Measurements from ENCODE around the gene SMG6. TPM values are rescaled to one million over a fixed set of nuclear protein-coding genes. Genes with fewer than 3 reads are reported as not detected.

Gene SMG6
- total RNA-seq, 1 donor from 2014 or later = 39.7 TPM

DNA sequence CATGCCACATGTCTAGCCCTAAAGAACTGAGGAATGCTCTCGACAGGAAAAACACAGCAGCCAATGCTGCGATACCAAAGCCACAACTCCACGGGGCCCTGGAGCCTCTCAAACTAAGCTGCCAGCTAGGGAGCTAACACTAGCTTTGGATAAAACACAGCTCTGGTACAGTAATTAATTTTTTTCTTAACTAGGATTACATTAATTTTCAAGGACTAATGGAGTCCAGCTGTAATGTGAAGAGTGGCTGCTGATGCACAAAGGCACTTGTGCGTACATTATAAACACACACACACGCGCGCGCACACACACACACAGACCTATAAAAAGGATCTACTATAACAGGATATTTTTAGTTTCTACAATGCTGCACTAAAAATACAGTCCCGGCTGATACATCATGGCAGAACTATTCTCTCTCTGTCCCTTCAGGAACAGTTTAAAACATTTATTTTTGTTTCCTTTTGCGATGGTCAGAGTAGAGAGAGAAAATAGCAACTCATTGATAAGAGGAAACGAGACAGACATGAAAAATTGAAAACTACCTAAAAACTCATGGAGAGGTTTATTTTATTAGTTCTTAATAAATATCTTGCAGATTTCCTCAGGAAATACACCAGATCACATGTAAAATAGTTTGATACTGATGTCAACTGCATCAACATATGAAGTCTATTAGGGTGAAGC is 88.5 kb downstream of the SMG6 start:
- Mint-ChIP-seq H3K9me3 (ENCODE audit: unreplicated experiment) (peaks cover 1% of the 10 kb centered on the region), H3K27me3 (ENCODE audit: low read depth, unreplicated experiment) (no peaks in the 10 kb centered on the region), H3K4me1 (ENCODE audit: low read depth, unreplicated experiment) (peaks cover 53% of the 10 kb centered on the region), H3K27ac (ENCODE audit: unreplicated experiment) (peak overlapping the region; percentile 99), H3K36me3 (ENCODE audit: low read depth, unreplicated experiment) (peaks cover 6% of the 10 kb centered on the region), H3K4me3 (ENCODE audit: unreplicated experiment) (peak overlapping the region; percentile 43)
- peaks cover 55% of the 10 kb centered on the region for H3K4me1 ChIP-seq (ENCODE audit: insufficient read depth, low read length)
- H3K9ac ChIP-seq (ENCODE audit: low read length) = peak overlapping the region; percentile 93
- H3K79me2 ChIP-seq (ENCODE audit: insufficient read depth, low read length) = peaks cover 47% of the 10 kb centered on the region
- H3K4me2 ChIP-seq (ENCODE audit: low read length) = peak overlapping the region; percentile 83
- peak overlapping the region; percentile 98 for H3K27ac ChIP-seq (ENCODE audit: low read depth, low read length)
- H2AFZ ChIP-seq (ENCODE audit: low read depth, low read length) = no peak overlapping the region
- H3K27me3 ChIP-seq (ENCODE audit: insufficient read depth, low read length) = no peaks in the 10 kb centered on the region
- TF ChIP-seq CTCF (IDR thresholded peaks at IDR 0.05; ENCODE audit: insufficient read depth, low read depth, low read length) = no peak
- no peak for TF ChIP-seq EZH2 (IDR thresholded peaks at IDR 0.05; ENCODE audit: insufficient read depth, low read length)
- FAIRE-seq (no peak), DNase-seq (ENCODE audit: low read depth) (peak; percentile 93)
- peak overlapping the region; percentile 57 for H3K4me3 ChIP-seq (ENCODE audit: insufficient read depth, low read depth, low read length)
- no peaks in the 10 kb centered on the region for H3K36me3 ChIP-seq (ENCODE audit: insufficient read depth, low read length)
- no peaks in the 10 kb centered on the region for H3K9me3 ChIP-seq (ENCODE audit: insufficient read depth, low read depth, low read length)
- no peaks in the 10 kb centered on the region for H4K20me1 ChIP-seq (ENCODE audit: insufficient read depth, low read length)

- Histone ChIP-seq H2AFZ (ENCODE audit: low read depth, low read length) (no peak overlapping the region), H3K9me3 (ENCODE audit: insufficient read depth, low read depth, low read length) (no peaks in the 10 kb centered on the region), H3K27me3 (ENCODE audit: insufficient read depth, low read length) (no peaks in the 10 kb centered on the region), H3K4me2 (ENCODE audit: low read length) (peak overlapping the region; percentile 83), H4K20me1 (ENCODE audit: insufficient read depth, low read length) (no peaks in the 10 kb centered on the region), H3K4me1 (ENCODE audit: insufficient read depth, low read length) (peaks cover 55% of the 10 kb centered on the region), H3K4me3 (ENCODE audit: insufficient read depth, low read depth, low read length) (peak overlapping the region; percentile 57), H3K79me2 (ENCODE audit: insufficient read depth, low read length) (peaks cover 51% of the 10 kb centered on the region), H3K36me3 (ENCODE audit: insufficient read depth, low read length) (no peaks in the 10 kb centered on the region), H3K9ac (ENCODE audit: low read length) (peak overlapping the region; percentile 93), H3K27ac (ENCODE audit: low read depth, low read length) (peak overlapping the region; percentile 98)
- Mint-ChIP-seq H3K9me3 (ENCODE audit: unreplicated experiment) (peaks cover 1% of the 10 kb centered on the region), H3K27me3 (ENCODE audit: low read depth, unreplicated experiment) (no peaks in the 10 kb centered on the region), H3K4me3 (ENCODE audit: unreplicated experiment) (peak overlapping the region; percentile 74), H3K36me3 (ENCODE audit: low read depth, unreplicated experiment) (peaks cover 6% of the 10 kb centered on the region), H3K4me1 (ENCODE audit: low read depth, unreplicated experiment) (peaks cover 53% of the 10 kb centered on the region), H3K27ac (ENCODE audit: unreplicated experiment) (peak overlapping the region; percentile 99)
- TF ChIP-seq EZH2 (IDR thresholded peaks at IDR 0.05; ENCODE audit: insufficient read depth, low read length) = no peak
- no peak for TF ChIP-seq CTCF (IDR thresholded peaks at IDR 0.05; ENCODE audit: insufficient read depth, low read depth, low read length)
- FAIRE-seq = no peak
- DNase-seq (ENCODE audit: low read depth) = peak; percentile 93
Measured at GRCh38 chr17:2214047-2214928, 89.3 kb downstream of the SMG6 start.

All from astrocyte (in vitro differentiated cells and primary cell).